ENCODE results near the gene RUNX1.
"Not testable (repeated sequence)": the region's sequence is repeated elsewhere in the genome, so short reads cannot be mapped to it uniquely, and the experiment has no call there.

The RUNX1 gene

GRCh38 chr21:35014302-35015041 is 34.6 kb downstream of the RUNX1 start:
- no peak for DNase-seq

GRCh38 chr21:35011681-35012080 is 37.4 kb downstream of the RUNX1 start:
- no peak for DNase-seq

- no peak for DNase-seq
Observed at GRCh38 chr21:35010447-35010846, 38.7 kb downstream of the RUNX1 start.

DNA sequence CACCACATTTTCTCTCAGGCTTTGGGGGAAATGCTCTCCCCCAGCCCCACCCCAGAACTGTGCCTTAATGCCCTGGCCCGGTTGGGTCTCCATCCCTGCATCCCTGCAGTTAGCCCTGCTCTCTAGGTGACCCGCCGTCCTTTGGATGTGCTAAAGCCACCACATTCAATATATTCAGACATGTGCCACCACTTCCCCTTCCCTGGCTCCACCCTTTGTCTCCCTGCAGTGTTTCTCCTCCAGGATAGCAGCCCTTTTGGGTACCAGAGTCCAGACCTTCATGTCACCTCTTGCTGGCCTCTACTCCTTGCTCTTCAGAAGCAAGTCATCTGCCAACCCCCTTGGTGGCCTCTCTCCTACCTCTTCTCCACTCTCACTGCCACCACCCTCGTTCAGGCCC is 41.8 kb downstream of the RUNX1 start:
- no peak for DNase-seq

- DNase-seq, result no peak
Observed at GRCh38 chr21:35006771-35007170, 42.3 kb downstream of the RUNX1 start.

GRCh38 chr21:35006248-35006647 is 42.9 kb downstream of the RUNX1 start:
- DNase-seq, result no peak

GRCh38 chr21:35005560-35006224 is 43.4 kb downstream of the RUNX1 start:
- DNase-seq, result no peak

DNA sequence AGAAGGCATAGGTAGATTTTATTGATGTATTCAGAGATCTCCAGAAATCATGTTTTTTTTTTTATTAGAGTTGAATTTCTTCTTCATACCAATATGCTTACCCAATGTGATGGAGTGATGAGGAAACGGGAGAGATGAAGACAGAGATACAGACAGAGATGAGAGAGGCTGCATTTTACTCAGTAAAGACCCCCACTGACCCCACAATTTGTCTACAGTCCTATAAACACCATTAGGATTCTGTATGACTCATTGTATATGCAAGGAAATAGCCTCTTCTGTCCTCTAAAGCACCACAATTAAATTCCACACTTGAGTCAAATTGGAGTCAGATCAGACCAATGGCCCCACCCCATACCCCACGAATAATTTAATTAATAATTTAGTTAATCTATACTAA is 44.0 kb downstream of the RUNX1 start:
- DNase-seq, result no peak

DNA sequence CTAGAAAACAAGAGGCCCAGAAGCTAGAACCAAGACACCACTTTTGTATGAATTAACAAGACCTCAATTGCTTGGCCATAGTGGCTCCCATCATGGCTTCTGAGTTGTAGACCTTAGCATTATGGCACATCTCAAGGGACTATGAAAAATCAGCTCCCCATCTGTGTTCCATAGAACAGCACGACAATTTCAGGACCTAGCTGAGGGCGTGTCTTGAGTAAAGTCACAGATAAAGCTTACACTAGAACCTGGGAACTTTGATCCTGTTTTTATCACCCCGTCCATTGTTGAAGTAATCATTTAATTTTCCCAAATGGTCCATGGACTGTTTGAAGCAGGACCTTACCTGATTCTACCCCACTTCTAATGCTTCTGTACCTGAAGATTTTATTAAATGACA is 44.8 kb downstream of the RUNX1 start:
- DNase-seq, result no peak

DNA sequence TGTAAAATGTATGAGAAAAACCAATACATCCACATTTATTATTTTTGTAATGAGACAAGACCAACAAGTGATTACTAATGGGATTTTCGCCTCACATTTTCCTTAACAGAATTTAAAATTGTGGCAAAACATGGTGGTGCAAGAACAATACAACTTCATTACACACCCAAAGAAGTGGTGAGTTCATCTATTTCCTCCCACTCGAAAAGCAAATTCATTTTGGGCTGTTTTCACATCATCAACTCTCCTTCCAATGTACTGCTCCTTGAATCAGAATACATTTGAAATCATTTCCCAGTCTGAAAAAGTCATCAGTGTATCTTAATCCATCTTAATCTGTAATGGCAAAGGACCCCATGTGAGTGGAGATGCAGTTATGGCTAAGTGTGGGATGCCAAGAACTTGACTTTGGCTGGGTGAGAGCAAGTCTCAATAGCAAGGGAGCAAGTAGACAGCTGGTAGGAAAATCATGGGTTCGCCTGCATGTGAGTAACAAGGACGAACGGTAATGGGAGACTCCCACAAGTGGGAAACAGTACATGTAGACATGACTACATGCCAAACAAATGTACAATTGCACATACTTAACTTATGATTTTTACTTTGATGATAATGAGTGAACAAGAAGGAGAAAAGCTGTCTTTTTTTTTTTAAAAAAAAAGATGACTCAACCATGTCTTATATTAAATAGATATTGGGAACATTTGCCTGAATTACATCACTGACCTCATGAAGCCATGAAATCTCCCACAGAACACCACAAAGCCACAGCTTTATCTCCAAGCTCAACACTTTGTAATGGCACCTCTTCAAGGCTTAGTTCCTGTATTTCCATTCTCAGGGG is 46.0 kb downstream of the RUNX1 start:
- no peak for DNase-seq

- DNase-seq, result no peak
Observed at GRCh38 chr21:34999397-34999941, 49.6 kb downstream of the RUNX1 start.

GRCh38 chr21:34998176-34998575 is 50.9 kb downstream of the RUNX1 start:
- DNase-seq, result no peak

GRCh38 chr21:34997294-34997693 is 51.8 kb downstream of the RUNX1 start:
- no peak for DNase-seq

GRCh38 chr21:34996304-34997101 is 52.6 kb downstream of the RUNX1 start:
- no peak for DNase-seq

- no peak for DNase-seq
Observed at GRCh38 chr21:34995979-34996303, 53.2 kb downstream of the RUNX1 start.

GRCh38 chr21:34994766-34995631 is 54.1 kb downstream of the RUNX1 start:
- DNase-seq, result no peak

GRCh38 chr21:34993521-34993921 is 55.6 kb downstream of the RUNX1 start:
- not testable (repeated sequence) for DNase-seq

DNA sequence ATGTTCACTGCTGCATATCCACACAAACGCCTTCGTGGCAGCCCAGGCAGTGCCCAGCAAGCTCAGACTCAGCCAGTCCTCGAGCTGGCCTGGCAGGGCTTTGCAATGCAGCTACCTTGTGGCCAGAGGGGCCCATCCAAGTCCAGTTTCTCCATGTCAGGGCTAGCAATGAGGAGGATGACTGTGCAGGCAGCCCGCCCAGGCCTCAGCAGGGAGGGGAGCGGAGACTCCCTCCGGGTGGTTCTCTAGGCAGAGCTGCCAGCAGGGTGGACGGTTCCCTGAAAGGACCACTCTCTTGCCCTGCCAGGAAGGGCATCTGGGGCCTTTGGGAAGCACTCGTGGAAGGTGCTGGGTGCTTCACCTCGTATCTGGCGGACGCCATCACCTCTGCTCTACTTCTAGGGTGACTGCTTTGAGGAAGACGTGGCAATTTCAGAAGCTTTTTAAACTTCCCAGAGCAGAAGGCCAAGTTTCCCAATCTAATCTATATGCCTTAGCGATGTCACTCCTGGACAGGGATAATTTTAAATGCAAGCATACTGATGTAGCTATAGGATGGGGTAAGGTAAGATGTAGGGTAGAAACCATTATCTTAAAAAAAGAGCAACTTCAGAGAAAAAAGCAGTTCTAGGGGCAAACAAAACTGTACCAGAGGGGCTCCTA is 56.2 kb downstream of the RUNX1 start:
- no peak for DNase-seq

DNA sequence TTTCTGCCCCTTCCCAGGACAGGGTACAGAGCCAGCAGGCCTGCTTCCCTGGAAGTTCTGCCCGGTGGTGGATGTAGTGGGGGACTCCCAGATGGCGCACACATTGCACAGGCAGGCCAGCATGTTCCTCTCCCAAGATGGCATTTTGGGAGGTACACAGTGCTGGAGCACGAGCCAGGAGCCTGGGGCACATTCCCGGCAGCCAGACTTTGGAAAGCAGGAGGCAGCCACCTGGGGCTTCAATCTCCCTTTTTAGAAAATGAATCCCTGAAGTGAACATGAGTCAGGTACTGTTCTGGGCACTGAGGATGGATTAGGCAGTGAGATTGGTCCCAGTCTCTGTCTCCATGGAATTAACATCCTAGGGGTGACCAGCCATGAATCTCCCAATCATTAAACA is 56.9 kb downstream of the RUNX1 start:
- no peak for DNase-seq

- no peak for DNase-seq
Observed at GRCh38 chr21:34991366-34991957, 57.6 kb downstream of the RUNX1 start.

- DNase-seq, result no peak
Observed at GRCh38 chr21:34990842-34991241, 58.3 kb downstream of the RUNX1 start.

All from activated effector memory CD4-positive, alpha-beta T cell treated with Interleukin-2 at 50 U/mL for 16 hours (primary cell).